Right hindlimb (tissue), 1 donor: ENCODE data around the gene ADCY3.

Experiments
- DNase-seq: peaks from one replicate; pipeline ENCODE4 v3.0.0-alpha.2; 2018

ADCY3 gene

GRCh38 chr2:24924732-24925131 lies 4.7 kb upstream of the ADCY3 start:
- DNase-seq = no peak

GRCh38 chr2:24924266-24924665 lies 4.2 kb upstream of the ADCY3 start:
- no peak for DNase-seq

GRCh38 chr2:24923106-24923505 lies 3.1 kb upstream of the ADCY3 start:
- DNase-seq = no peak

GRCh38 chr2:24922556-24922955 lies 2.5 kb upstream of the ADCY3 start:
- no peak for DNase-seq

- no peak for DNase-seq
Measured at GRCh38 chr2:24920809-24921441, 888 bp upstream of the ADCY3 start.

GRCh38 chr2:24919506-24920097 lies 435 bp downstream of the ADCY3 start:
- DNase-seq = no peak

- no peak for DNase-seq
Measured at GRCh38 chr2:24919037-24919505, 966 bp downstream of the ADCY3 start.

- no peak for DNase-seq
Measured at GRCh38 chr2:24918326-24919036, 1.6 kb downstream of the ADCY3 start.

- no peak for DNase-seq
Measured at GRCh38 chr2:24917731-24918325, 2.2 kb downstream of the ADCY3 start.

- DNase-seq = no peak
Measured at GRCh38 chr2:24917086-24917485, 3.0 kb downstream of the ADCY3 start.

GRCh38 chr2:24915796-24916195 lies 4.2 kb downstream of the ADCY3 start:
- no peak for DNase-seq

- DNase-seq = no peak
Measured at GRCh38 chr2:24915175-24915574, 4.9 kb downstream of the ADCY3 start.

- no peak for DNase-seq
Measured at GRCh38 chr2:24914713-24915112, 5.3 kb downstream of the ADCY3 start.

GRCh38 chr2:24913911-24914310 lies 6.1 kb downstream of the ADCY3 start:
- no peak for DNase-seq

- no peak for DNase-seq
Measured at GRCh38 chr2:24912986-24913385, 7.1 kb downstream of the ADCY3 start.

- no peak for DNase-seq
Measured at GRCh38 chr2:24912523-24912922, 7.5 kb downstream of the ADCY3 start.

GRCh38 chr2:24910245-24910644 lies 9.8 kb downstream of the ADCY3 start:
- no peak for DNase-seq

- DNase-seq = no peak
Measured at GRCh38 chr2:24909555-24910177, 10.4 kb downstream of the ADCY3 start.

GRCh38 chr2:24908461-24908901 lies 11.6 kb downstream of the ADCY3 start:
- DNase-seq = no peak

GRCh38 chr2:24907116-24907515 lies 12.9 kb downstream of the ADCY3 start:
- no peak for DNase-seq

- no peak for DNase-seq
Measured at GRCh38 chr2:24906466-24906865, 13.6 kb downstream of the ADCY3 start.

GRCh38 chr2:24903161-24904103 lies 16.6 kb downstream of the ADCY3 start:
- DNase-seq = no peak
